ENCODE data around the gene CLCF1.

DNA sequence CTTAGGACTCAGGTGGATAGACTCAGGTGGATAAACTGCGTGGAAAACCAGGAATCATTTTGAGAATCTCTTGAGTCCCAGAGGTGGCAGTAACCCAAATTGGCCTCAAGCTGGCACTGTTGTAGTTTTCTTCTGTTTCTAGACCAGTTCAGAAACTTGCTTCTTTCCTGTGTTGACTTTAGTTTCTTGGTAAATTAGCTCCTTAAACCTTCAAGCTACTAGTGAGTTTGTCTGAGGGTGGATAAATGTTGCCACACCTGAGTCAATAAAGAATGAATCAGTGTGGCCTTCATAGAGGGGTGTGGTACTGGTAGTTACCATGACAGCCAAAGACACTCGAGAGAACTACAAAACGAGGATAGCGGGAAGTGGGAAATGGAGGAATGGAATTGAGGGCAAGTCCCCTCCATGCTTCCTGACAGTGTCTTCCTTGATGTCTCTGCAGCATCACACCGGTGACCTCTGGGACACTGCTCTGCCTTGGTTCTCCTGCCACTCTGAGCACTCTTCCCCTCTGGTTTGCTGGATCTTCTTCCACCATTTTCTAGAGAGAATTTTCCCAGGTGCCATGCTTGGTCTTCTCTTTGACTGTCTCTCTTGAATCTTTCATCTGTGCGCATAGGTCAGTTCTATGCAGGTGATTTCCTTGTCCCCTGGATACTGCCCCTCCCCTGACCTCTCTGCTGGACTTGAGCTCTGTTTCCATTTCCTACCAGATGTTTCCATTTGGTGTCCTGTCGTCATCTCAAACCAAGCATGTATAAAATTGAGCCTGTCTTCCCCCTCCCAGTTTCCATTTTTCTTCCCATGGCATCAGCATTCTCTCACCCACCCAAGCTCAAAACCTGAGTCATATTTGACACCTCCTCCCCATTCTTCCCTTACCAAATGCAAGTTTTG, 27.2 kb downstream of the CLCF1 start:
- TF ChIP-seq, protein P1, sequence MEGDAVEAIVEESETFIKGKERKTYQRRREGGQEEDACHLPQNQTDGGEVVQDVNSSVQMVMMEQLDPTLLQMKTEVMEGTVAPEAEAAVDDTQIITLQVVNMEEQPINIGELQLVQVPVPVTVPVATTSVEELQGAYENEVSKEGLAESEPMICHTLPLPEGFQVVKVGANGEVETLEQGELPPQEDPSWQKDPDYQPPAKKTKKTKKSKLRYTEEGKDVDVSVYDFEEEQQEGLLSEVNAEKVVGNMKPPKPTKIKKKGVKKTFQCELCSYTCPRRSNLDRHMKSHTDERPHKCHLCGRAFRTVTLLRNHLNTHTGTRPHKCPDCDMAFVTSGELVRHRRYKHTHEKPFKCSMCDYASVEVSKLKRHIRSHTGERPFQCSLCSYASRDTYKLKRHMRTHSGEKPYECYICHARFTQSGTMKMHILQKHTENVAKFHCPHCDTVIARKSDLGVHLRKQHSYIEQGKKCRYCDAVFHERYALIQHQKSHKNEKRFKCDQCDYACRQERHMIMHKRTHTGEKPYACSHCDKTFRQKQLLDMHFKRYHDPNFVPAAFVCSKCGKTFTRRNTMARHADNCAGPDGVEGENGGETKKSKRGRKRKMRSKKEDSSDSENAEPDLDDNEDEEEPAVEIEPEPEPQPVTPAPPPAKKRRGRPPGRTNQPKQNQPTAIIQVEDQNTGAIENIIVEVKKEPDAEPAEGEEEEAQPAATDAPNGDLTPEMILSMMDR (IDR thresholded peaks at IDR 0.05) = peak in 2 of 4 experiments; percentile 36
- TF ChIP-seq POLR2AphosphoS5 (IDR thresholded peaks at IDR 0.05) = no peak
